ENCODE results near the gene ANP32B.
A peak's percentile ranks its signal among the peaks of the same experiment; 100 is the strongest.

- TF ChIP-seq EZH2 (IDR thresholded peaks at IDR 0.05; ENCODE audit: low read length) (no peak), CTCF (optimal IDR thresholded peaks at IDR 0.05 in 1 of 3, IDR thresholded peaks at IDR 0.05 in 1 of 3, conservative IDR thresholded peaks at IDR 0.05 in 1 of 3; ENCODE audit: extremely low read depth in 1 of 3, insufficient read depth in 2 of 3, low read length in 3 of 3) (peak in 2 of 3 experiments; percentile 13 to 31)
Observed at GRCh38 chr9:98056269-98057137, 73.4 kb downstream of the ANP32B start, which contains the start of gene NANS.
